GM19438 (cell line): ENCODE data around the gene COL13A1.

Source experiments
- ATAC-seq: cut with Tn5 transposase; IDR thresholded peaks from one replicate; pipeline ENCODE4 v1.9.1; 2021; ENCODE audit warnings: low read depth; ENCODE audit not compliant: unreplicated experiment

COL13A1 gene

GRCh38 chr10:69883310-69884023 lies 81.8 kb downstream of the COL13A1 start:
- ATAC-seq: no peak

- ATAC-seq: no peak
Observed at GRCh38 chr10:69884024-69884367, 82.3 kb downstream of the COL13A1 start.

DNA sequence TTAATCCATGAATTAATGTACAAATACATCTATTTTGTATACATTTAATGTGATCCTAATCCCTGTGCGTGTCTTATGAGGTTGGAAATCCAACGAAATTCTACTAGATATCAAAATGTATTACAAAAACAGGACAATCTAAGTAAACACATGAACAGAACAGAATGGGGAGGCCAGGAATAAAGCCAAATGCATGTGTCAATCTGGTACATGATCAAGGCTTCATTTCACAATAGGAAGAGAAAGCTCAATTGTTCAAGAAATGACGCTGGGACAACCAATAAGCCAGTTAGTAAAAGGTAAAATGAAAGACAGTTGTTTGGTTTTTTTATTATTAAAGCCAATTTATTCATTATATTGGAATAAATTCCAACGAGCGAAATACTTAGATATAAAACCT lies 83.0 kb downstream of the COL13A1 start:
- ATAC-seq: no peak

- no peak for ATAC-seq
Observed at GRCh38 chr10:69885379-69886013, 83.8 kb downstream of the COL13A1 start.

DNA sequence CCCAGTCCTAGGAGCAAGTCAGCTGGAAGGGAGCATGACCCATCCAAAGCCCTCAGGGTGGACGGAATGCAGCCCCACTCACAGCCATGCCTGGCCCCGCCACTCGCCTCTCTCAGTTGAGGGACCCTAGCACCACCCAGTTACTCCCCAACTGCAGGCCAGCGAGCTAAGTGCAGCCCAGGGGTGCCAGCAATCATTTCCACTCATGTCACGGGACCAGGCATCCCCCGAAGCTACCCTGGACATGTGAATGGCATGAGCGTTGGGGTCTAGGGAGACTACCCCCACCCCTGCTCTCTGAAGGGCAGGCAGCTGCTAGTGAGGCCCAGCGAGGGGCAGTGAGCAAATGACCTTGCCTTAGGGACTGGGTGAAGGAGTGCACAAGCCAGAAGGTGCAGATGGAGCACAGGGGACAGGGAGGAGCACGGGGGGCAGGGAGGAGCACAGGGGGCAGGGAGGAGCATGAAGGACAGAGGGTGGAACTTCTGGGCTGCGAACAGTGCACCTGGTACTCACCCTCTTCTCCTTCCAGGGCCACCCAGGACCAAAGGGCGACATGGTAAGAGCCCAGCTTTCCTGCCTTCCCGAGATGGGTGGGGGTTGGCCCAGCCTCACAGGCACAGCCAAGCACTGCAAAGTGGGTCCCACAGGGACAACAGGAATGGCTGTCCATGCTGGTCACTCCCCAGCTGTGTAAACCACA lies 87.3 kb downstream of the COL13A1 start:
- ATAC-seq: no peak

GRCh38 chr10:69890065-69890847 lies 88.5 kb downstream of the COL13A1 start:
- ATAC-seq: no peak

- no peak for ATAC-seq
Observed at GRCh38 chr10:69891057-69891617, 89.4 kb downstream of the COL13A1 start.

DNA sequence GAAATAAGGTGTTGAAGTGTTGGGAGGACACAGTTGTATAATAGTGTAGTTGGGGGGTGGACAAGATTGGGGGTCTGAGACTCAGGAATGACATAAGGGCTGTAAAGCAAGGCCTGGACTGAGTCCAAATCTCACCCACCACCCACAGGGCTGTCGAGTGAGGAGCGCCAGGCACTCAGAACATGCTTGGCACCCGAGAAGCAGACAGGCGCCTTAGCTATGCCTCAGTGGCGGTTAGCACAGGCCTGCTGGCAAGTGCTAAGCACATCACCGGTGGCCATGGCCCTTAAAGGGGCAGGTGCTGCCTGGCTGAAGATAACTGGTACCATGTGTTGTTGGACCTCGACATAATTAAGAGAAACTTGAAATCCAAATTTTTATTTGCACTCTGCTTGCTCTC lies 90.7 kb downstream of the COL13A1 start:
- ATAC-seq: no peak

DNA sequence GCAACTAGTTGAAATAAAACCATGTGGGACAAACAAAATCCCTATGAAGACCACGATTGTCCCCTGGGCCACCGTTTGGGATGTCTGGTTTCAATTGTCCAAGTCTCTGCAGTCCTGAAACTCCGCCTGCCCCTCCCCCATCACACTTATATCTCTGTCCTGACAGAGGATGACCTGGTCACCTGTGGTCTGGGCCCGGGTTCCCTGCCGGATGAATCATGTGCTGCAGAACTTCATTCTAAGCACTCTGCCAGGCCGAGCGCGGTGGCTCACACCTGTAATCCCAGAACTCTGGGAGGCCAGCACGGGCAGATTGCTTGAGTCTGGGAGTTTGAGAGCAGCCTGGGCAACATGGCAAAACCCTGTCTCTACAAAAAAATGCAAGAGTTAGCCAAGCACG lies 91.1 kb downstream of the COL13A1 start:
- ATAC-seq: no peak

DNA sequence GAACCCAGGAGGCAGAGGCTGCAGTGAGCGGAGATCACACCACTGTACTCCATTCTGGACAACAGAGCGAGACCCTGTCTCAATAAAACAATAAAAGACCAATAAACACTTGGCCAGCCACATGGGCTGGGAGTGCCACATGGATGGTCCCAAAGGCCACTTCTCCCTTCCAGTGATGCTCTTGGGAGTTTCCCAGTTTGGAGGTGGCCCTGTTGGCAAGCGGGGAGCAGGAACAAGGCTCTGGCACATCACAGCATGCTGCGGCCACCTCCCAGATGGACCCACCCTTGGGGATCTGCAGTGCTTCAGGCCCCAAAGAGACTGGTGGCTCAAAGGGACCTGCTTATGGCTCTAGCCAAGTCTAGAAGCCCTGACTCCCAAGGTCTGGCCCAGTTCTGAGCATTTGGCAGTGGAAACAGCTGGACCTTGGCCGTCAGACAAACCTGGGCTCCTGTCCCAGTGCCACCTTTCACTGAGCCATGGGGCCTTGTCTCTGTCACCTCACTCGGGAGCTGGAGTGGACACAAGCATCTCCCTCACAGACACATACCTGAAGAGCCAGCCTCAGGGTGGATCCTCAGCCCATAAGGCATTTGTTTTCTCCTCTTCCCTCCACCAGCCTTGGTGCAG lies 91.7 kb downstream of the COL13A1 start:
- no peak for ATAC-seq

- ATAC-seq: no peak
Observed at GRCh38 chr10:69894156-69894555, 92.5 kb downstream of the COL13A1 start.

DNA sequence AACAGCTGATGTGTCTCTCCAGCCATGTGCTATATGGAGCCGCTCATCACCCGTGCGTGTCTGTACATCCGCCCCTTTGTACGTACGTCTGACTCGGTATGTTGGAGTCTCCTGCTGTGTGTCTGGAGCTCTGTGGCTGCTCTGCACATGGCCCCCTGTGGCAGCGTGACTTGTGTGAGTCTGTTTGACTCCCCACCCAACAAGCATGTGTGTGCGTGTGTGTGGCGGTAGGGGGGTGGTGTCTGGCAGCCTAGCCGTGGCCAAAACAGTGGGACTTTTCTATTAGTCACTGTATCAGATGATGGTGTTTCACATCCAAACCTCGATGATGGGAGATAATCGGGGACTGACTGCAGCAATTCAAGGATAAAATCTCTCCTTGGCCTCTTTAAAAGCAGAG lies 94.1 kb downstream of the COL13A1 start:
- ATAC-seq: no peak

DNA sequence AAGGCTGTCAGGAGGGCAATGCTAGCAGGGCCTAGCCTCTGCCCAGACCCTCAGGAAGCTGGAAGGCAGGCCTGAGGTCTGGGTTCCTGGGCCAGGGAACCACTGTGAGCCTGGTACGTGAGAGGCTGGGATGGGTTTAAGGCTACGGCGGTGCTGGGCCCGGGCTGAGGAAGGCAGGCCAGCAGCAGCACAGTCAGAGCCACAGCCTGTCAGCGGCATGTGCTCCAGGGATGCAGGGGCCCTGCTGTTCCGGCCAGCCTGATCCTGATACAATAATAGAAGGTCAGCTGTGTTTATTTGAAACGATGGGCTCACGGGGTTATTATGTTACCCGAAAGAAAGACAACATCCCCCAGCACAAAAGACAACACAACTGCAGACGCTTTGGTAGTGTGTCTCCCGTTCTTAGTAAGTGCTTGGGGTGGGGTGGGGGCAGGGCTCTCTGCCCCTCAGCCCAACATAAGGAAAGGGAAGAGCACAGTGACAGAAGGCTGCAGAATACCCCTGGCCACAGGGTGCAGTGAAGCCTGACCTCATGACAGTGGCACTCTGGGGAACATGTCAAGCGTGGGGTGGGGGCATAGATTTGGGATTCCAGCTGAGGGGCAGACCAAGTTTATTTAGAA lies 95.0 kb downstream of the COL13A1 start:
- no peak for ATAC-seq

- ATAC-seq: no peak
Observed at GRCh38 chr10:69897432-69897831, 95.7 kb downstream of the COL13A1 start.

DNA sequence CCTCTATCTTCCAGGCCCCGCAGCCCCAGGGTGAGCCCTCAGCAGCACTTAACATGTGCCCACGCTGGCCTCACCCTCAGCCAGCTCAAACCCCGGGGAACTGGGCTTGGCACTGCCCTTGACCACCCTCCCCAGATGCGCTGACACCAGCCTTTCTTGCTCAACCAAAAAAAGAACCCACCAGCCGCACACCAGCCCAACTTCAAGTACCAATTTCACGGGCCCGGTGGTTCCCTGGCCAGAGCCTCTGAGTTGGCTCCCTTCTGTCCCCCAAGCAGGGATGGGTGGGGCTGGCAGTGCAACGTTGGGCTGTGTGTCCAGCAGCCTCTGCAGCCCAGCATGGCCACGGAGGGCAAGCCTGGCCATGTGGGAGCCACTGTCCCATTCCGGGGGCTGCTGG lies 96.3 kb downstream of the COL13A1 start:
- no peak for ATAC-seq

DNA sequence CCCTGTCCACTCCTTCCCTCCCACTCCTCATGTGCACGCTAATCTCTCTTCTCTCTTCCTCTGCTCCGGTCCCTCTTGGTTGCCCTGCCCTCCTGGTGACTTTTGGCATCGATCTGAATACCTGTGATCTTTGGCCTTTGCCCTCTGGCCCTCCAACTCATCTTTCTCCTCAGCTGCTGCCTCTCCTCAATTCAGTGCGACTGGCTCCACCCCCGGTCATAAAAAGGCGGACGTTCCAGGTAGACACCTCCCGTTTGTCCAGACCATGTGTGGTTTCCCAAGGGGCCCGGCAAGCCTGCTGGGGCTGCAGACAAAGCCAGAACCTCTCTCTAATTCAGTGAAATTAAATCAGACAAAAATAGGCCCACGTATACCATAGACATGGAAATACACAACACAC lies 96.8 kb downstream of the COL13A1 start:
- ATAC-seq: no peak

DNA sequence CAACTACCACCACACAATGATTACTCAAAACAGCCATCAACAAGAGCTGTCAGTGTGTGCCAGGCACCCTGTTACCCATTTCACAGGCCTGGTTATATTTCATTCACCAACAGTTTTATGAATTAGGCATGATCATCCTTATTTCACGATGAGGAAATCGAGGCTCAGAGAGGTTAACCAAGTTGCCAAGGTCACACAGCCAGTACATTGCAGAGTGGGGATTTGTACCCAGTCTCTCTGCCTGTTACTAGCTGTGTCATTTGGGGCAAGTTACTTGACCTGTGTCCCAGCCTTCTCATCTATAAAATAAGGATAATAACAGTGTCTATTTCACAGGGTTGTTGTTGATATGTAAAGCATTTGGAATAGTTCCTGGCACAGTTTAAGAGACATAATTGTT lies 97.2 kb downstream of the COL13A1 start:
- ATAC-seq: no peak

DNA sequence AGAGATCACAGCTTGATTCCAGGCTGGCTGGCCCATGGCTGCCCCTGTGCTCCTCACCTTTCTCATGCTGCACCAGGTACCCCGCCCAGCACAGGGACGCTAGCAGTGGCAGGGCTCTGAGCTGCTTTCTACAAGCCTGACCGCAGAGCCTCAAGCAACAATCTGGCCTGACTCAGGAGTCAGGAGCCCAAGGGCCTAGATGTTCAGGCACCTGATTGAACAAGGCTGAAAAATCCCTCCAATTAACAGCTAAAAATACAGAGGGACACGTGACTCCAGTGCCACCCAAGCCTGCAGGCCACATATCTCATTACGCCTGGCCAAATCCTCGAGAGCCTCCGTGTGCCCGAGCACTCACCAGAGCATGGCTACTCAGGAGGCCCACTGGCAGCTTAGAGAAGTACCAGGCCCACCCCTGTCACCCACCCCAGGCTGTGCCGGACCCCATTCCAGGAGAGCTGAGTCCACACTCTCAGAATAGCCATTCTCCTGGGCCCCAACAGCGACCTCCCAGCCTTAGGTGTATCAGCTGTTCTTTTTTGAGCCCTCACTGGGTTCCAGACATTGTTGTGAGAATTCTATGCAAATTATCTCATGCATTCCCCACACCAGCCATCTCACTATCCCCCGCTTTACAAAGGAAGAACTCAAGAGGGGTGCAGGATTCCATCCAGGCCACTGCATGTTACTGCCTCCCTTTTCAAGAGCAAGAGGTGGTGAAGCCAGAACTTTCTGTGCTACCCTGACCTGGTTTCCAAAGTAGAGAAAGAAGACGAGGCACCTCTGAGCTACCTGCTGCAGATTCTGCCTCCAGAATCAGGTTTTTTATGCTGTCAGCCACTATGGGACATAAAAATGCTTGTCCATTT lies 98.3 kb downstream of the COL13A1 start:
- no peak for ATAC-seq

GRCh38 chr10:69901022-69901421 lies 99.3 kb downstream of the COL13A1 start:
- ATAC-seq: no peak
